ENCODE results near the gene OR6A2.
"Not testable (repeated sequence)": the region's sequence is repeated elsewhere in the genome, so short reads cannot be mapped to it uniquely, and the experiment has no call there.

The OR6A2 gene

DNA sequence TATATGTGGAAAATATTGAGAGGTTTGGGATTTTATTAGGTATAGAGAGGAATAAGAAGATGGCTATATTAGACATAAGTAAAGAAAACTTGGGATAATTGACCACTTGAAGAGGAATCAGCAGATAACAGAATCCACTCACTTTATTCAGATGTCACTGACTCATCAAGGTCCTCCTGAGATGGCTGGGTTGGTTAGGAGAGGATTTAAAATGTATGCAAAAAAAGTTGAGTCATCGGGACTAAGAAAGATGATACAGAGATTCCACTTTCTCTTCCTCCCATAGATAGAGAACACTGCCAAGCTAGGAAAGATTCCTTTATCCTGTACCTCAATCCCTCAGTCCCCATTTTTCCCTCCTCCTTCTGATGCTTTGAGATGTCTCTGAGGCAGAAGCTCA lies at the start of gene OR6A2:
TSS of gene OR6A2 (minus strand) at position 288 of the 400 bp plus-strand sequence. CDS start 3,981 bp downstream, outside the sequence.
- DNase-seq (ENCODE audit: low read depth in 2 of 3, low spot score in 1 of 3): no peak

- no peak for DNase-seq (ENCODE audit: low read depth in 2 of 3, low spot score in 1 of 3)
Observed at GRCh38 chr11:6845383-6845782, 45.9 kb upstream of the OR6A2 start, which contains the start of gene OR10A5. OR10A5 (plus strand) TSS chr11:6845683; CDS start chr11:6845683, 0 bp downstream.

GRCh38 chr11:6844356-6844755 lies 44.9 kb upstream of the OR6A2 start:
- DNase-seq (ENCODE audit: low read depth in 2 of 3, low spot score in 1 of 3): no peak

GRCh38 chr11:6843670-6844069 lies 44.2 kb upstream of the OR6A2 start:
- DNase-seq (ENCODE audit: low read depth in 2 of 3, low spot score in 1 of 3): no peak

DNA sequence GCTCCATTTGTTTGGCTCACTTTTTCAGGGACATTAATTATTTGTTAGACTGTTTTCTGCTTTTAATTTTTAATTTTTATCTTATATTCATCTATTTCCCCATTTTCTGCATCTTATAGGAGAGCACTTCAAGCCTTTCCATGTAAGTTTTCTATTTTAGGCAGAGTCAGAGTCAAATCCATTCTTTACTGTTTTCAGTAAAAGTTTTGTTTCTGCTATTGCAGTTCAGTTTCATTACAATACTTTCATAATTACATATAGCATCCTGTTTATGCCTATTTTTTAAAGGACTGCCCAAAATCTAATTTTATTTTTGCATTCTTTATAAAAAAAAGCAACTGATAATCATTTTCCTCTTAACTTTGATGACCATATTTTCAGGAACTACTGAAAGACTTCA lies 42.2 kb upstream of the OR6A2 start:
- DNase-seq (ENCODE audit: low read depth in 2 of 3, low spot score in 1 of 3): no peak

- no peak for DNase-seq (ENCODE audit: low read depth in 2 of 3, low spot score in 1 of 3)
Observed at GRCh38 chr11:6834021-6834420, 34.5 kb upstream of the OR6A2 start.

GRCh38 chr11:6833356-6833755 lies 33.9 kb upstream of the OR6A2 start:
- DNase-seq (ENCODE audit: low read depth in 2 of 3, low spot score in 1 of 3): no peak

- no peak for DNase-seq (ENCODE audit: low read depth in 2 of 3, low spot score in 1 of 3)
Observed at GRCh38 chr11:6828103-6828502, 28.6 kb upstream of the OR6A2 start.

- no peak for DNase-seq (ENCODE audit: low read depth in 2 of 3, low spot score in 1 of 3)
Observed at GRCh38 chr11:6825231-6825744, 25.8 kb upstream of the OR6A2 start.

- no peak for DNase-seq (ENCODE audit: low read depth in 2 of 3, low spot score in 1 of 3)
Observed at GRCh38 chr11:6824136-6824823, 24.8 kb upstream of the OR6A2 start.

GRCh38 chr11:6818967-6819366 lies 19.5 kb upstream of the OR6A2 start:
- DNase-seq (ENCODE audit: low read depth in 2 of 3, low spot score in 1 of 3): no peak

DNA sequence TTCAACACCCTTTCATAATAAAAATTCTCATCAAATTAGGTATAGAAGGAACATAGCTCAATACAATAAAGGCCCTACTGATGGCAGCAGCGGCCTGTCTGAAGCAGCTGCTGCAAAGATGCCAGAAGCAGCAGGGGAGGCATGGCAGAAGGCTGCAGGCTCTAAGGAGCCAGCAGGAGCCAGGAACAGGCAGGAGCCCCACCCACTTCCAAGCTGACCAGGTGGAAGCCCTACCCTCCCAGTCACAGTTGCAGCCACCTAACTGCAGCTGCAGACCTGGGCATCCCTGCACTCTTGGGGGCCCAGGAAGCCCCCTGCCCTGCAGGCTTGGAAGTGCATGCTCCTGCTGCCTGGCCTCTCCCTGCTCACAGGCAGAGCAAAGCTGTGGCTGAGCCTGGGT lies 18.2 kb upstream of the OR6A2 start:
- DNase-seq (ENCODE audit: low read depth in 2 of 3, low spot score in 1 of 3): no peak

DNA sequence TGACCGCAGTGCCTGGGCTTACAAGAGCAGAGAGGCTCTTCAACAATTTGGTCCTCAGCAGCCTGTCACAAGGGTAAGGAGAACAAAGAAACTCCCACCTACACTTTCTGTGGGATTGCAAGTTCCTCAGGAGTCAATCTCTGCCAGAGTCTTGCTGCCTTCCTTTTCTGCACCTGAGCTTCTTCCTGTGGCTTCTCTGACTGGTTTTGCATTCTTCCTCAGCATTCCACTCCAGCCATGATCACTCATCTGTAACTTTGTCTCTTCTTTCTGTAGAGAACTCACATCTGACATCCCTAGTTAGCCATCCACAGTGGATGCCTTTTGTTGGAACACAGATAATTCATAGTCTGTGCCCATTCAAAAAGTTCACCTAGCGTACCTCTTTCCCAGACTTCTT lies 14.2 kb upstream of the OR6A2 start:
- no peak for DNase-seq (ENCODE audit: low read depth in 2 of 3, low spot score in 1 of 3)

- DNase-seq (ENCODE audit: low read depth in 2 of 3, low spot score in 1 of 3): peak in 2 of 3 donors; percentile 4 to 53
Observed at GRCh38 chr11:6812390-6813005, 13.0 kb upstream of the OR6A2 start.

- not testable (repeated sequence) for DNase-seq (ENCODE audit: low read depth in 2 of 3, low spot score in 1 of 3)
Observed at GRCh38 chr11:6801075-6801474, 1.6 kb upstream of the OR6A2 start.

DNA sequence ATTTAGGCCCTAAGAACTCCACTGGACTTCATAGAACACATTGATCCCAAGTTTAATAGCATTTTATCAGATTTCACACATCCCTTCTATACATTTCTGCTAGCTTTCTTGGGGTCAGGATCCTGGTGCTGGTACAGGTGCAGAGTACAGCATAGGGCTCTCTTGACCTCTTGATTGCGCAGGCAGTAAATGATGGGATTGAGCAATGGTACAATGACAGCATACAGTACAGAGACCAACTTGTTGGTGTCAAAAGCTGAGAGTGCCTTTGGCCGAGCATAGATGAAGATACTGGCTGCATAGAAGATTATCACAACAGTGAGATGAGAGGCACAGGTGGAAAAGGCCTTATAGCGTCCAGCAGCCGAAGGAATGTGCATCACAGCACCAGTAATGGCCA lies 4.8 kb downstream of the OR6A2 start:
- DNase-seq (ENCODE audit: low read depth in 2 of 3, low spot score in 1 of 3): no peak

GRCh38 chr11:6790546-6790945 lies 8.9 kb downstream of the OR6A2 start:
- DNase-seq (ENCODE audit: low read depth in 2 of 3, low spot score in 1 of 3): no peak

GRCh38 chr11:6782720-6783119 lies 16.8 kb downstream of the OR6A2 start, which contains the start of gene OR2AG1:
OR2AG1 (plus strand) TSS chr11:6783020; CDS start chr11:6785038, 2,018 bp downstream.
- DNase-seq (ENCODE audit: low read depth in 2 of 3, low spot score in 1 of 3): no peak

DNA sequence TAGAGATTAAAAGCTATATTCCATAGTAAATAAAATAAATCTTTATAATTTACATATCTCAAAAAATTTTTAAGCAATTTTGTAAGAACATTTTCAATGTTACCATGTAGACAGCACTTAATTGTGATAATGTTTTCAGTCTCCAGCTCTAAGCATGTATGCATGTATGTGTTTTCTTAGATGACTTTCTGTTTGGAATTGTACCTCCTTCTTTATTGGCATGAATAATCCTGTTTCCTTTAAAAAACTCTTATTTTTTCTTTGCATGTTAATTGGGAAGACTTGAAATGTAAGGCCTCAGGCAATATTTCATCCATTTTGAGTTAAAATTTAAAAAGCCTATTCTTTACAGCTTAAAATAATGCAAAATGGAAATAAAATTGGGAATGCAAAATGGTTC lies 18.7 kb downstream of the OR6A2 start:
- DNase-seq (ENCODE audit: low read depth in 2 of 3, low spot score in 1 of 3): no peak

GRCh38 chr11:6778518-6778917 lies 21.0 kb downstream of the OR6A2 start:
- DNase-seq (ENCODE audit: low read depth in 2 of 3, low spot score in 1 of 3): no peak

DNA sequence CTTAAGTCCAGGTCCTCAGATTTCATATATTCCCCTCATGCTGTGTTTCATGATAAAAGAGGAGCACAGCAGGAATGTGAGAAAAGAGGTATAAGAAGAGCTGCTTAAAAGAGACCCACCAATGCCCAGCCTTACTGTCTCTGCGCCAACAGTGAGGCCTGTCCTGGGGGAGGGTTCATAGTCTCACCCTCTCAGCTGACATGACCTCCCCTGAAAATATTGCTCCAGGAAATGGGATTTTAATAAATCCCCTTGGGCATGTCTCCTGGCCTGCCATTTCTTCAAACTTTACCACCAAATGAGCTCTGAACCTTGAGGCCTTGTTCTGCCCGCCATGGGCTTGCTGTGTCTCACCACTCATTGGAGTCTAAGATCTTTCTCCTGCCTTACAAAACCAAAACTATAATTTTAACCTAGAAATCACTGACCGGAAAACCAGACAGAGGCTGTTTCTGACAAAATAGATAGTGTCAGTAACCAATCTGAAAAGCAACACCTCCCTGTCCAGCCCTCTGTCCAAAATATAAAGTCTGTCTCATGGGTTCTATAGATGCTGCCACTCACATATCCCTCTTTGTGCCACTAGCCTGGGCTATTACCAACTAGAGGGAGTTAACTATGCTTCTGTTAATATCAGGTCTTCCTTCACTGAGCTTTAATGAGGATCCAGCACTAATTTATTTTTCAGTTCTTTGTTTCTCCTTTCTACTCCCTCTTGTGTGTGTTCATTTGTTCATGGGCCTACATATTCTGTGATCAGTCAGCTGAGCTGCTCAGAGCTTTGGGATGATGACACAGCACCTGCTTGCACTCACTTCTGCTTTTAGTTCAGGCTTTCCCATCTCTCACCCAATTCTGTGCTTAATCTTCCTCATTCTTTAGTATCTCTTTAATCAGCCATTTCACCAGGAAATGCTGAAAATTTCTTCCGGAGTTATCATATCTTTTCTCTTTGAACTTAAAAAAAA lies 27.3 kb downstream of the OR6A2 start, which contains the start of gene OR2AG2:
TSS of gene OR2AG2 (minus strand) at position 51 of the 968 bp plus-strand sequence. CDS start 3,019 bp downstream, outside the sequence.
- no peak for DNase-seq (ENCODE audit: low read depth in 2 of 3, low spot score in 1 of 3)
